K562 (cell line): ENCODE results near the gene TMPRSS9. TPM values are rescaled to one million over a fixed set of nuclear protein-coding genes. Genes with fewer than 3 reads are reported as not detected.

ENCODE experiments used
- ATAC-seq: fragments of 200-7000 bp; cut with Tn5 transposase; 3 replicates; pipeline ENCODE4 v1.9.1; 2020; ENCODE audit warnings: moderate library complexity
- BruUV-seq: library from RNA; stranded (reverse); fragments of 400-500 nt; replicated peaks from 2 replicates; lab custom pipeline; 2021; lab: Mats Ljungman, UMichigan
- CTCF ChIA-PET: fragments of 300-600 bp; formaldehyde crosslinking; extraction: SDS; loops from one replicate; lab custom pipeline; 2021; ENCODE audit warnings: low intra/inter-chr PET ratio; lab: Yijun Ruan, JAX
- POLR2A ChIA-PET: fragments of 300-600, 350-650 bp; sonication (Branson Sonifier 250); formaldehyde crosslinking; extraction: SDS; loops from one replicate; lab custom pipeline; 2021; ENCODE audit warnings: antibody characterized with exemption, inconsistent platforms; lab: Yijun Ruan, JAX
- DNase-seq, 4 experiments: peaks; one replicate each; pipeline versions ENCODE4 v3.0.0 to v3.0.0-alpha.2; 2011 to 2018; ENCODE audit warnings: low spot score in 3 of 4, mixed read lengths in 3 of 4; ENCODE audit errors: extremely low read depth in 1 of 4
- FAIRE-seq: peaks from 2 replicates; lab custom pipeline; 2011; peaks lifted over from hg19 to GRCh38; lab: Jason Lieb, UNC
- H2AFZ ChIP-seq: 2 replicates; pipeline ENCODE4 v1.6.0; 2011; ENCODE audit warnings: low read depth, low read length, control low read depth, inconsistent platforms
- H3K27ac ChIP-seq: fragments of 200-600 bp; 3 replicates; pipeline ENCODE4 v1.8.0; 2011; ENCODE audit warnings: low read depth, mild to moderate bottlenecking, control low read depth, inconsistent platforms, low read length, moderate library complexity, mixed read lengths; ENCODE audit errors: extremely low read depth
- H3K27me3 ChIP-seq, 2 experiments: fragments of 300-600 bp in 1 of 2; 2 replicates in 1 of 2; 3 replicates in 1 of 2; pipeline versions ENCODE4 v1.6.0 to v1.8.0; 2011; ENCODE audit warnings: inconsistent platforms in 2 of 2, low read length in 2 of 2, mild to moderate bottlenecking in 1 of 2, mixed read lengths in 1 of 2, moderate library complexity in 1 of 2; ENCODE audit not compliant: control insufficient read depth in 2 of 2, insufficient read depth in 2 of 2
- H3K36me3 ChIP-seq: fragments of 300-600 bp; 3 replicates; pipeline ENCODE4 v1.8.0; 2011; ENCODE audit warnings: mild to moderate bottlenecking, low read length, inconsistent platforms; ENCODE audit not compliant: control insufficient read depth, insufficient read depth
- H3K4me1 ChIP-seq, 2 experiments: fragments of 200-600 bp in 1 of 2; replicated peaks in 1 of 2; 2 replicates in 1 of 2; 3 replicates in 1 of 2; pipeline versions ENCODE4 v1.5.1 to v1.8.0; 2011; ENCODE audit warnings: inconsistent platforms in 2 of 2, low read length in 2 of 2, mild to moderate bottlenecking in 1 of 2, mixed read lengths in 1 of 2, moderate library complexity in 1 of 2; ENCODE audit not compliant: control insufficient read depth in 2 of 2, insufficient read depth in 2 of 2
- H3K4me2 ChIP-seq: 2 replicates; pipeline ENCODE4 v1.6.1; 2011; ENCODE audit warnings: low read length, control low read depth, inconsistent platforms, mixed read lengths; ENCODE audit not compliant: insufficient read depth
- H3K4me3 ChIP-seq: fragments of 200-600 bp; sonication (generic), shearing (Covaris generic); 2 replicates; pipeline ENCODE4 v1.5.1; 2016; ENCODE audit warnings: control low read depth, inconsistent platforms
- H3K79me2 ChIP-seq: fragments of 200-600 bp; 3 replicates; pipeline ENCODE4 v1.8.0; 2011; ENCODE audit warnings: low read length, inconsistent platforms; ENCODE audit not compliant: control insufficient read depth, insufficient read depth
- H3K9ac ChIP-seq, 2 experiments: 2 replicates each; pipeline versions ENCODE4 v1.6.0 to v1.6.1; 2011; ENCODE audit warnings: low read depth in 2 of 2, low read length in 2 of 2, control low read depth in 1 of 2, inconsistent platforms in 1 of 2, mild to moderate bottlenecking in 1 of 2, mixed read lengths in 1 of 2; ENCODE audit not compliant: insufficient read depth in 1 of 2
- H3K9me1 ChIP-seq: one replicate; pipeline ENCODE4 v1.6.0; 2011; ENCODE audit warnings: inconsistent platforms, mild to moderate bottlenecking, low read length, moderate library complexity; ENCODE audit not compliant: control insufficient read depth, insufficient read depth
- H3K9me3 ChIP-seq: replicated peaks from 2 replicates; pipeline ENCODE4 v1.5.1; 2011; ENCODE audit warnings: low read depth, low read length, inconsistent platforms; ENCODE audit not compliant: control insufficient read depth, insufficient read depth
- H4K20me1 ChIP-seq: replicated peaks from 2 replicates; pipeline ENCODE4 v1.6.1; 2011; ENCODE audit warnings: low read length, inconsistent platforms, mixed read lengths; ENCODE audit not compliant: control insufficient read depth, insufficient read depth
- ATF7 ChIP-seq: fragments of 450-650 bp; IDR thresholded peaks from 2 replicates; pipeline ENCODE4 v1.7.1; 2014; ENCODE audit warnings: mild to moderate bottlenecking, moderate library complexity
- BACH1 ChIP-seq: fragments of 200-800 bp; sonication (Bioruptor generic); IDR thresholded peaks from 2 replicates; pipeline ENCODE4 v1.6.1; 2016; ENCODE audit warnings: missing genetic modification characterization, missing compliant biosample characterization
- CTBP1 ChIP-seq: fragments of 450-650 bp; IDR thresholded peaks from 2 replicates; pipeline ENCODE4 v1.6.1; 2016; ENCODE audit warnings: borderline replicate concordance
- DNMT1 ChIP-seq: fragments of 450-650 bp; IDR thresholded peaks from 2 replicates; pipeline ENCODE4 v1.6.1; 2016; ENCODE audit warnings: antibody characterized with exemption, mild to moderate bottlenecking
- ELK3 ChIP-seq: fragments of 450-650 bp; formaldehyde crosslinking; IDR thresholded peaks from 2 replicates; pipeline ENCODE4 v1.4.0; 2020; ENCODE audit warnings: mild to moderate bottlenecking
- FIP1L1 ChIP-seq: fragments of 200-400 bp; formaldehyde crosslinking; IDR thresholded peaks from 2 replicates; pipeline ENCODE4 v1.6.1; 2018; ENCODE audit warnings: mild to moderate bottlenecking, low read depth, low read length; ENCODE audit not compliant: poor library complexity, severe bottlenecking
- FOXP1 ChIP-seq: sonication (generic); formaldehyde crosslinking; IDR thresholded peaks from 2 replicates; pipeline ENCODE4 v1.8.0; 2022; ENCODE audit warnings: mild to moderate bottlenecking, missing genetic modification reagents
- KLF13 ChIP-seq: fragments of 450-650 bp; IDR thresholded peaks from 2 replicates; pipeline ENCODE4 v1.6.1; 2016; ENCODE audit warnings: missing genetic modification characterization, low read depth, mild to moderate bottlenecking, missing compliant biosample characterization, moderate library complexity, borderline replicate concordance
- LARP7 ChIP-seq: fragments of 450-650 bp; IDR thresholded peaks from 2 replicates; pipeline ENCODE4 v1.6.1; 2016
- PTBP1 ChIP-seq: fragments of 200-400 bp; formaldehyde crosslinking; IDR thresholded peaks from 2 replicates; pipeline ENCODE4 v1.6.1; 2017; ENCODE audit warnings: low read depth, low read length
- RBM25 ChIP-seq: fragments of 200-400 bp; formaldehyde crosslinking; IDR thresholded peaks from 2 replicates; pipeline ENCODE4 v1.6.1; 2018; ENCODE audit warnings: low read length, low read depth, moderate library complexity; ENCODE audit not compliant: severe bottlenecking
- RUNX1 ChIP-seq: sonication (generic); IDR thresholded peaks from 2 replicates; pipeline ENCODE4 v1.6.1; 2016; ENCODE audit warnings: antibody characterized with exemption, low read depth
- SP1 ChIP-seq: sonication (generic); formaldehyde crosslinking; IDR thresholded peaks from 2 replicates; pipeline ENCODE4 v1.8.1; 2022; ENCODE audit warnings: mild to moderate bottlenecking, missing genetic modification reagents
- SUPT5H ChIP-seq: fragments of 450-650 bp; IDR thresholded peaks from 2 replicates; pipeline ENCODE4 v1.6.1; 2016
- ZBTB33 ChIP-seq: sonication (generic); formaldehyde crosslinking; IDR thresholded peaks from 2 replicates; pipeline ENCODE4 v1.8.1; 2023; ENCODE audit warnings: mild to moderate bottlenecking, missing genetic modification reagents
- ZNF444 ChIP-seq: fragments of 250-450 bp; sonication (Bioruptor Pico); IDR thresholded peaks from 2 replicates; pipeline ENCODE4 v1.4.0; 2020; ENCODE audit warnings: mild to moderate bottlenecking, moderate library complexity
- ZNF79 ChIP-seq: fragments of 250-450 bp; sonication (Bioruptor Pico); IDR thresholded peaks from 2 replicates; pipeline ENCODE4 v1.4.0; 2020; ENCODE audit warnings: low read depth, mild to moderate bottlenecking, moderate library complexity
- WGBS: fragments of 100-300 bp; shearing (Covaris generic); methylation state at CpG from one replicate; pipeline ENCODE4 v1.1.6; 2016; ENCODE audit warnings: low coverage, mixed read lengths; ENCODE audit not compliant: insufficient coverage; ENCODE audit errors: missing lambda C conversion rate; 5-methylcytosine and 5-hydroxymethylcytosine counted together
- in situ Hi-C: fragments of 300-500 bp; cut with MboI; formaldehyde crosslinking; loops from 4 replicates; pipeline ENCODE4 v1.15.0; 2018; ENCODE audit warnings: inconsistent platforms, mixed read lengths
- intact Hi-C: fragments of 100-400 bp; cut with micrococcal nuclease; formaldehyde crosslinking; loops from 2 replicates; pipeline ENCODE4 v1.14.2; 2022
- polyA plus RNA-seq, 8 experiments: library from polyadenylated mRNA; depleted of rRNA in 4 of 8; stranded (reverse) in 5 of 8; unstranded in 3 of 8; fragments of >200 nt; fragmentation: Nextera tagmentation in 2 of 8; fragmentation: Illumina TruSeq in 1 of 8; extraction: Ambion mirVana in 2 of 8; extraction: Trizol in 1 of 8; gene quantifications; 2 replicates each; pipeline versions ENCODE4 v1.2.1 to v1.2.3, GENCODE V29; 2011 to 2014; ENCODE audit warnings: inconsistent platforms in 1 of 8, missing spikeins in 1 of 8
- total RNA-seq, 7 experiments: library from RNA; depleted of rRNA in 6 of 7; stranded (reverse); fragments of >200 nt in 6 of 7; fragmentation: Illumina TruSeq in 2 of 7; extraction: Trizol in 2 of 7; gene quantifications; 2 replicates each; pipeline versions ENCODE4 v1.2.1 to v1.2.3, GENCODE V29; 2011 to 2021; ENCODE audit warnings: low replicate concordance in 1 of 7

TMPRSS9 gene
- total and polyA plus RNA-seq, 9 of the 15 experiments (the other 6 are each of a cell fraction or from before 2014, with no cell fraction given), result 0.01 to 0.03 TPM; not detected in 7

- no peak for TF ChIP-seq KLF13
- peak; percentile 84 for TF ChIP-seq ATF7
- peak; percentile 94 for TF ChIP-seq SUPT5H
- TF ChIP-seq DNMT1, result peak; percentile 77; the same call in 1 of the 2 replicates
- no peak for TF ChIP-seq RBM25
- no peak; the same call in 1 of the 2 replicates for TF ChIP-seq CTBP1
- TF ChIP-seq ELK3 (CRISPR knock-in tag), result no peak
- peak; percentile 88; the same call in 1 of the 2 replicates for TF ChIP-seq SP1 (CRISPR knock-in tag)
Observed at GRCh38 chr19:2427429-2428320, 67.6 kb downstream of the TMPRSS9 start, which contains the start of gene TIMM13 (continued).

- H3K27me3 ChIP-seq, result no peaks in the 10 kb centered on the region
- BruUV-seq, result no TSS peak
- peaks cover 72% of the 10 kb centered on the region; the same call in 2 of the 3 replicates for H3K36me3 ChIP-seq
- H3K9me3 ChIP-seq, result no peaks in the 10 kb centered on the region
- ATAC-seq, result peak; percentile 32
- POLR2A ChIA-PET, result interaction anchor here (0.6 to 2.0 kb wide), 11 partner anchors 10 to 246 kb away, joined by 3 to 9 read pairs (median 4); partner anchors contain the start of gene GADD45B
- peak overlapping the region; percentile 100; the same call in 1 of the 3 replicates for H3K27ac ChIP-seq
- no peak for FAIRE-seq
- no peak overlapping the region; the same call in 1 of the 2 replicates for H3K4me3 ChIP-seq
- intact Hi-C loops, result no loop called here
- H3K4me2 ChIP-seq, result peak overlapping the region; percentile 98
- peak overlapping the region; percentile 99; the same call in 1 of the 2 replicates for H2AFZ ChIP-seq
- H3K4me1 ChIP-seq, result peaks cover 11 to 79% of the 10 kb centered on the region in 2 experiments; a peak in 4 of 5 replicates
- in situ Hi-C loops, result no loop called here
- DNase-seq, result peak in 1 of 4 experiments; percentile 54
- H4K20me1 ChIP-seq, result peaks cover 10% of the 10 kb centered on the region; the same call in 1 of the 2 replicates
- CTCF ChIA-PET, result no interaction called here
- peaks cover 33% of the 10 kb centered on the region for H3K79me2 ChIP-seq
- H3K9me1 ChIP-seq, result no peaks in the 10 kb centered on the region
- 43% methylated on average over 25 of the region's 25 CpGs for WGBS
- peak overlapping the region in 1 of 2 experiments; percentile 73; a peak in 2 of 4 replicates for H3K9ac ChIP-seq
- TF ChIP-seq LARP7, result no peak
- peak; percentile 90 for TF ChIP-seq ZBTB33
- no peak for TF ChIP-seq ZNF79 (CRISPR knock-in tag)
- TF ChIP-seq PTBP1, result no peak
- peak; percentile 30 for TF ChIP-seq FIP1L1
- no peak for TF ChIP-seq RUNX1
- TF ChIP-seq BACH1 (tag), result no peak
- TF ChIP-seq ZNF444 (CRISPR knock-in tag), result no peak
- no peak for TF ChIP-seq FOXP1
Observed at GRCh38 chr19:2428321-2428690, 68.2 kb downstream of the TMPRSS9 start.
